ENCODE results near the gene CLMN.

CLMN gene

DNA sequence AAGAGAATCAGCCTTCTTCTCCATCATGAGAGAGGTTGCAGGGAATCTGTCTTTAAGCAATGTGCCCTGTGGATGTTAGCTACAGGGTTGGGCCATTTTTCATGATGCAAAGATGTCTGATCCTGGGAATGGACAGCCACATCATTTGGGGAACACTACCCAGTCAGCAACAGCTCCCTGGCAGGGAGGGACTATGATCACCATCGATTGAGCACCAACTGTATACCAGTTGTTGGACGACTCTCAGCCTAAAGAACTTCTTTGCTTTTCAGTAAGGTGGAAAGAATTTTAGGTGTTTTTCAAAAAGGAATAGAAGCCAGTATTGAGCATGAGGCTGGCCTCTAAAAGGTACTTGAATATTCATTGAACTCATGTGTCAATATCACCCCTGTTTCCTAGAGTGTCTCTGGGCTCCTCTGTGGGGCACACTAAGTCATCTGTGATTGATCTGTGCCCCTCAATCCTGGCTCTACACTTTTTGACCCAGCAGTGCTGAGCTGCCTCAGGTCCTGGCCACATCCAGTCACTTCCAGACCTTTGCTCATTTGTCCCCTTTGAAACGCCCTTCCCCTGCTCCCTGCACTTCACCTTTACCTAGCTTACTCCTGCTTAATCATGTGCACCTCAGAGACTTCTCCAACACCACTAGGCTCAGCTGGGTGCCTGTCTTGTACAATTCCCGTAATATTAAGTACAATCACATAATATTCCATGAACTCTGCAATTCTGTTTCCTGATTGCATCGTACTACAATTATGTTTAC lies 2.2 kb upstream of the CLMN start:
- no peak for DNase-seq (ENCODE audit: low read depth in 3 of 3)

DNA sequence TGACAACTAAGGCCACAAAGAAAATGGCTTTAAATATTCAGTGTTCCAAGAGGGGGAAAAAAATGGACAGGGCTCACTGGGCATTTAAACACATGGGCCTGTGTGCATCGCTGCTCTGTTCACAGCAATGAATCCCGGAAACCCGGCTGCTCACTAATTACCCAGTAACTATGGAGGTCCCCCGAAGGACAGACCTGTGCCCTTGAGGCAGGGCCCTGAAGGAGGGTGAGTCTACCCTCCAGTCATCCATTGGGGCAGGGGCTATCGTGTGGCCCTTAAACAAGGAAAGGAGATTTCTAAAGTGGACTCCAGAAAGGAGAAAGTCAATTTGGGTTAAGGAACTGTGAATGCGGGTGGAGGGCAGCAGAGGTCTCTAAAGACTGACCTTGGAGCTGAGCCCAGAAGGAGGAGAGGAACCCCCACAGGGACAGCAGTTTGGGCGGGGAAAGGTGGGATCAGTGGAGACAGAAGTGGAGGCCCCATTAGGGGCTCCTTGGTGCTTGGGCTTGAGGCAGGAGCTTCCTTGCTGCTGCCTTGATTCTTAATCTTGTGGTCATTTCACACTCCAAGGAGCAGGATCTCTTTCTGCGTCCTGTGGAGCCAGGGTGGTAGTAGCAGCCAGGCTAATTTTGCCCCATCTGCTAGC lies 1.4 kb upstream of the CLMN start:
- no peak for DNase-seq (ENCODE audit: low read depth in 3 of 3)

DNA sequence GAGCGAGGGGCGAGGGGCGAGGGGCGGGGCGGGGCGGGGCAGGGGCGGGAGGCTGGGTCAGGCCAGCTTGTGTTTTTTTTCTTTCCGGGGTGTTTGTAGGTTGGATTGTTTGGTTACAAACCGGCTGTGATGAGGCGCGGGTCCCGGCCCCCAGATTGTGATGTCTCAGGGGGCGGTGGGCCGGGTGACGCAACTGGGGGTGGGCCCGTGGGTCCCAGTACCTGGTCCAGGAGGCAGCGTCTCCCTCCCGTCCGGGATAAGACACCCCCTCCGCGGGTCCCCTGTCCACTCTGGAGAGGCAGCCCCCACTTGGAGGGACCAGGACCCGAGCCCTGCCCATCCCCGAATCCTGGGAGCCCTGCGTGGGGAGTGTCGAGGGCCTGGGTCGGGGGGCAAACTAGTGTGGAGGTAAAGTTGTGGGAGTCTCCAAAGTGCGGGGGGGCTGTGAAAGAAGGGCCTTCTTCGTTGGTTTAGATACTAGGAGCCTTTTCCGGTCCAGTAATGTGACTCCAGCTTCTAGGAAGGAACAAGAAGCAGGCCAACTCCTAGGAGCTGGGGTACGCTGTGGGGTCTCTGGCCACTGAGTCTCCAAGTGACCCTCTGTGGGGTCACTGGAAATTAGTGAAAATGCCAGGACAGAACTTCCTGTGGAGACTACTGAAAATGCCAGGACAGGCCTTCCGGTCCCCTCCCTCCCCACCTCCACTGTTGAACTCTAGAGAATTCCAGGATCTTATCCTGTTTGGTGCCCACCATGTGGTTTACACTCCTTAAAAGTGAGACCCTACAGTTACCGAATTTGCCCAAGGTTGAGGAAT lies 579 bp upstream of the CLMN start:
- DNase-seq (ENCODE audit: low read depth in 3 of 3): no peak

DNA sequence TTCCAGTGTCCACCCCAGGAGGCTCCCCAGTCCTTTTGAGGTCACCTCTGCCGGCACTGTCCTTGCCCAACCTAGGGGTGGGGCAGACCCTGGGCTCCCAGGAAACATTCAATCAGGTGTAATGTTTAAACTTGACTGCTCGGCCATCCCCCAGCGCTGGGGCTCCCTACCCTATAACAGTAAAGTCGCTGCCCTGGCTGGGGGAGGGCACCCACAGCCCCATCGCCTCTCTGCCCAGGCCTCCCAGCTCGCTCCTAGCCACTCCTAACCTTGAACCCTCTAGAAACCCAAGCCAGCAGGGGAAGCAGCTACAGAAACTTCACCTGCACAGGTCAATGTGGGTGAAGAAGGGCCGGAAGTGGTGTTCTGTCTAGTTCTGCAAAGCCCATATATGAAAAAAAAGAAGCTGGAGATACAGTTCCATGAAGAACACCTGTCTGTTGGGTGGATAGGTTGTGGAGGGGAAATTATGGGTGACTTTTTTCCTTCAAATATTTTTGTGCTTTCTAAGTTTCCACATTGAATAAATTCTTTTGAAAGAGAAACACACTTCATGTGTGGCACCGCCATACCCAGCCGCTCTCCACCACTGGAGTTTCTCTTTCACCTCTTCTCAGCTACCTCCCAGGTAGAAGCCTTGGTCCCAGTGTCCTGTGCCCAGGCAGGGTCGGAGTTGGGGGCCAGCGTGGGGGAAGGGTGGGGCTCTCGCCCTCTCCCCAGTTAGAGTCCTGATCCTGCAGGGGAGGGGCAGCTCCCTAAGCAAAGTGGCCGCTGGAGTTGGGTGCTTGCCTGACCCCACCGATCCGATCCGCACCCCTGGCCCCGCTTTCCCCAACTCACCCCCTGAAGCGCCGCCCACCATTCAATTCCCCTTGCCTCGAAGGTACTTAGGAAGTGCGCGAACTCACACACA lies 1.1 kb downstream of the CLMN start:
- DNase-seq (ENCODE audit: low read depth in 3 of 3): no peak

DNA sequence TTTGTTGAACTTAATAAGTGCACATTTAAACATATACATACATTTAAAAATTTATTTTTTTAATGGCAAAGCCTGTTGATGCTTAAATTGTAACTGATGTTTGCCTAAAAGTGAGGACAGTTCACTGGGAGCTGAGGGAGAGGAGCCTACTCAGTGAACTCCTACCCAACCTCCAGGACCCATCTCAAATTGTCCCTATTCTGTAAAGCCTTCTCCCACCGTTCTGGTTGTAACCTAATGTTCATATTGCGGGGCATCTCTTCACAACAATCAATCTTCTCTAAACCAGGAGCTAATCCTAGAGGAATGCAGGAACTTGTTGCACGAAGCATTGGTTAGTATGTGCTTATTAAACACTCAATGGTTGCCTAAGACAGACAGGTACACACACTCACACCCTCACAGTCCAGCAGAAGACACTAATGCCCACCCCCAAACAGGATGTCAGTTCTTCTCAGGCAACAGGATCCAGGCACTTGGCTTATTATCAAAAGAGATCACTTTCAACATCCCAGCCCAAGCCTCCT lies 1.8 kb downstream of the CLMN start:
- no peak for DNase-seq (ENCODE audit: low read depth in 3 of 3)

DNA sequence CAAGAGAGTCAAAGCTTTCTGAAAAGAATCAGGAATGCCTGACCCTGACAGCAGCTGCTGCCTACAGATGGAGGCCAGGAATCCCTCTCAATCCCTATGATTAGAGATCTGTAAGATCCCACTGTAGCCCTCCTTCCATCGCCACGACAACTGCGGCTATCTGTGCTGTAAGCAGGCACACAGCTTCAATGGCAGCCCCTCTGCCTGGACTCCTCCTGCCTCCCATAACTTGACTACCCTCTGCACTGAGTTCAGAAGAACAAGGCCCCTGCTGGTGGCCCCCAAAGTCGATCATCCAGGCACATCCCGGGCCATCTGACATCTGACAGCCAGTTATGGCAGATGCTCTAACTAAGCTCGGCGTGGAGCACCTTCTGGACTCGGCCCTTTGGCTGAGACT lies 2.9 kb downstream of the CLMN start:
- no peak for DNase-seq (ENCODE audit: low read depth in 3 of 3)

GRCh38 chr14:95315579-95315978 lies 4.1 kb downstream of the CLMN start:
- no peak for DNase-seq (ENCODE audit: low read depth in 3 of 3)

- no peak for DNase-seq (ENCODE audit: low read depth in 3 of 3)
Measured at GRCh38 chr14:95315156-95315555, 4.6 kb downstream of the CLMN start.

- peak in 1 of 3 experiments; percentile 52 for DNase-seq (ENCODE audit: low read depth in 3 of 3)
Measured at GRCh38 chr14:95314609-95315008, 5.1 kb downstream of the CLMN start.

- DNase-seq (ENCODE audit: low read depth in 3 of 3): no peak
Measured at GRCh38 chr14:95313707-95314106, 6.0 kb downstream of the CLMN start.

DNA sequence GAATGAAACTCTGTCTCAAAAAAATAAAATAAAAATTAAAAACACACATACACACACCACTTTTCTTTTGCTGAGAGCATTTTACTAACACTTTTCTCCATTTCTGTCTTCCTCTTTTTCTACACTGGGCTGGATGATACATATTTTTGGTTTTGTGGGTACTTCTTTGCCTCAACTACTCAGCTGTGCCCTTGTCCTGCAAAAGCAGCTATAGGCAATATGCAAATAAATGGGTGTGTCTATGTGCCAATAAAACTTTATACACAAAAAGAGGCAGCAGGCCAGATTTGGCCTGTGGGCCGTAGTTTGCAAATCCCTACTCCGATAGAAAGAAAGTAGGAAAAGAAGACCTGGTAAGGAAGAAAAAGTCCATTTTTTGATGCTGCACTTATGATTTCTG lies 6.5 kb downstream of the CLMN start:
- DNase-seq (ENCODE audit: low read depth in 3 of 3): no peak

DNA sequence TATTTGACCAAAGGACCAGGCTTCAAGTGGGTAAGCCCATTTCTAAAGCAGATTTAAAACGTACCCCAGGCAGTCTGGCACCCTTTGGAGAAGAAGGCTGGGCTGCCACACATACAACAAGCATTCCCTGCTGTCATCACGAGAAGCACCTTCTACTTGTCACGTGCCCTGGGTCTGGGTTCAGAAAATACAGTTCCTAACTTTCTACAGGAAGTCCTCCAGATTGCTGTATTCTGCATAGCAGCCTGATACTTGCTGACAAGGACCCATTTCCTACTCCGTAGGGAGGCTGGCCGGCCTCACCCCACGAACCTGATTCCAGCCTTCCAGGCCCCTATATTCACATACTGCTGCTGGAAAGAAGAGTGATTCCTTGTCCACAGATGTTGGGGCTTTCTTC lies 7.4 kb downstream of the CLMN start:
- DNase-seq (ENCODE audit: low read depth in 3 of 3): no peak

DNA sequence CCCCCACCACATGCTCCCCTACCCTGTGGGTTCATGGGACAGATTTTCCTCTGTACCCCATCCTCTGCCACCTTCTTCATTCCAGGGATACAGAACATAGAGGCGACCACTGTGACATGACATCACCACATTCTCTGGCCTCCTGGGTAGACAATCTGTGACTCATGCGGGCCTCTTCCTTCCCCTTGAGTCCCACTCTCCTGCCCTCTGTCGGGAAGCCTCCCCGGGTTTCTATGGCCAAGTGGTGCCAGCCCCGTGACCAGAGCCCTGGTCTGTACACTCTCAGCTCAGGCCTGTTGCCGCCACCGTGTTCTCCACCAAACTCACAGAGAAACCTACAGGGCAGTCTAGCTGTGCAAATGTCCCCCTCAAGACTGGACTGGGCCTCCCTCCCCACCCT lies 8.0 kb downstream of the CLMN start:
- DNase-seq (ENCODE audit: low read depth in 3 of 3): no peak

DNA sequence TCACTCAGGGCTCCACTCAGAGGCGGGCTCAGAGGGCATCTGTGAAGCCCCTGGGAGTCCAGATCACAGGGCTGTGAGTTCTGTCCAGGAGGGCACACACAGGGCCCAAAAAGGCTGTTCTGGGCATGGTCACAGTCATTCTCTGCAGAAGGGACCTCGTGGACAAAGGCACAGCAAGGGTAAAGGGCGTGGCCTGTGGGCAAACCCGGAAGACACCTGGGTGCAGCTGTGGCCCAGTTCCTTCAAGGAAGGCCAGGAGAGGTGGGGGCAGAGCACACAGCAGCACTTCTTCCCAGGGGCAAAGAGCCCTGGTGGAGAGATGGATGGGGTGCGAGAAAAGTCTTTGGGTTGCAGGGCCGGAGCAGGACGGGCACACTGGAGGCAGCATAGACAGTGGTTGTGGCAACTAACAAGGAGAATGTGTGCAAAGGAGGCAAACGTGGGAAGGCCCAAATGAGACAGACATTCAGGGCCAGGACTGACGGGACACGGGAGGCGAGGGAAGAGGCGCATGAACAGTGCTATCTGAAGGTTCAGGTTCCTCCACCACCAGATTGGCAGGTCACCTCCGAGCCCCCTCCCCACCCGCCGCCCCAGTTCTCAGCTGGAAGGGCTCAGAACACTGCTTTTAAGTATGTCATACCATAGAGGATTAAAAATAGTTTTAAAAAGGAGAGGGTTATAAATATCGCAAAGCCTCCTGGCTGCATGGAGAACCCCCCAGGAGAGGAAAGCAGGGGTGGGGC lies 8.9 kb downstream of the CLMN start:
- DNase-seq (ENCODE audit: low read depth in 3 of 3): no peak

DNA sequence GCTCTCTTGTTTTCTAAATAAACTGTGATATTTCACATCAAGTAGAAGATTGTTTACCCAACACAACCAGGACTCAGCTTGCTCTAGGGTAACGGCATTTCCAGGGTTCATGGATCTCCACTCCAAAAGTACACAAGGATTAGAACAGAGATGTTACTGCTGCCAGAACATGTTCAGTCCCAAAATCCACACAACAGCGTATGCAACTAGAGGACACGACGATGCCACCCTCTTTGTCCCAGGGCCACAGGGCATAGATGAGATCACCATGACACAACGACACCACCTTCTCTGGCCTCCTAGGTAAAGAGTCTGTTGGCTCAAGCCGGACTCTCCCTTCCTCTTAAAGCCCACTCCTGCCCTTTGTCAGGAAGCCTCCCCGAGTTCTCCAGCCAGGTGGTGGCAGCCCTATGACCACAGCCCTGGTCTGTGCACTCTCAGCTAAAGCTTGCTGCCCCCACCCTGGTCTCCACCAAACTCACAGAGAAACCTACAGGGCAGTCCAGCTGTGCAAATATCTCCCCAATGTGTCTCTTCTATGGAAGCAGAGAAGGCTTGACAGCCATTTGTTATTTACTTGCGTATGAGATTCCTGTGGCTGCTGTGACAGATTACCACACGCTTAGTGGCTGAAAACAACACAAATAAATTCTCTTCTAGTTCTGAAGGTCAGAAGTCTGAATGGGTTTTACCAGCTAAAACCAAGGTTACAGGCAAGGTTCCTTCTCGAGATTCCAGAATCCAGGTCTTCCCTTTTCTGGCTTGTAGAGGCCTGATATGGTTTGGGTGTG lies 10.3 kb downstream of the CLMN start:
- DNase-seq (ENCODE audit: low read depth in 3 of 3): no peak

DNA sequence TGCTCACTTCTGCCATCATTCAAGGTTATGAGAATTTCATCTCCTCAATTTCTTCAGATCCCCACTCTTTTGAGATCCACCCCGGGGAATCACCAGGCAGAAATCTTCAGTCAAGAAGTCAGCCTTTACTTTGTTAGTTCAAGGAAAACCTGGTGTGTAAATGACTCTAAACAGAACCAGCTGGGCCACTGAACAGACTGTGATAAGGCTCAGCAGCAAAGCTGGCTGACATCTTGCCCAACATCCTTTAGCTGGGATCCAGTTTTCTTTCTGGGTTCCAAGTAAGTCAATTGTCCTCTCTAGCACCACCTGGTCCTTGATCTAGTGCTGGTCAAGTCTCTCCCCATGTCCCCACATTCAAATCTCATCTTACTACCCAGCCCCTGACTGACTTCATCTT lies 11.6 kb downstream of the CLMN start:
- no peak for DNase-seq (ENCODE audit: low read depth in 3 of 3)

DNA sequence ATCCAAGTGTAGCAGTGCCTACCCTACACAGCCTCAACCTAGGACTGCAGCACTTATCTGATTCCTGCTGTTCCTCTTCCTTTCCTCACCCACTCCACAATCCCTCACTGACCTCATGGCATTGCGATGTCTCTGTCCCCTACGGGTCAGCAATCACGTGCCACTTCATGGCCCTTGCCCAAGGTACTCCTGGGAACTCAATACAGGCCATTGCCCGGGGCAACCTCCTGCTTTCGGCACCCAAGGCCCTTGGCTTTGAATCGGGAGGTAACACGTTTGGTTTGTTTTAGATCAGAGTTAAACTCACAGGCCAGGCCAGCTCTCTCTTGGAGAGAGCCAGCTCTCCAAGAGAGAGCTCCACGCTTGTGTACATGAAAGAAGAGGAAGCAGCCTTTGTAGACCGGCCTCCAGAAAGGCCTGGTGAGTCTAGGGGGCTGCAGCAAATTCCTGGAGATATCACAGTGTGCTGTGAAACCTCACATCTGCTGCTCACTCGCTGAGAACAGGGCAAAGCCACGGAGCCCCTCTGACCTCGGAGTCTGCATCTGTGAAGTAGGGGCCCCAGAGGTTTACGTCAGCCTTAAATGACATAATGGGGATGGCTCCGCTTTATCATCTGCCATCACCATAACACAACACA lies 12.2 kb downstream of the CLMN start:
- no peak for DNase-seq (ENCODE audit: low read depth in 3 of 3)

DNA sequence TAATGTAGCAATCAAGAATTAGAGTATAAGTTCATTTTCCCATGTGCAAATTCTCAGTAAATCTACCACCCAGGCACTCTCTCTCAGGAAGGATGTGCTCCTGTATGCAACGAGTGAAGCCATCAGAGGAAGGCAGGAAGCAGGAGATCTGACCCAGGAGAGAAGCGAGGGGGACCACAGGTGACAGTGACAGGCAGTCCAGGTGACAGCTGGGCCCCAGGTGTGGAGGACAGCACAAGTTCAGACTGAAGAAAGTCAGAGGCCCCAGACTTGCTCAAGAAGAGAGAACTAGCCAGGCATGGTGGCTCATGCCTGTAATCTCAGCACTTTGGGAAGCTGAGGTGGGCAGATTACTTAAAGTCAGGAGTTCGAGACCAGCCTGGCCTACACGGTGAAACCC lies 13.8 kb downstream of the CLMN start:
- DNase-seq (ENCODE audit: low read depth in 3 of 3): no peak

DNA sequence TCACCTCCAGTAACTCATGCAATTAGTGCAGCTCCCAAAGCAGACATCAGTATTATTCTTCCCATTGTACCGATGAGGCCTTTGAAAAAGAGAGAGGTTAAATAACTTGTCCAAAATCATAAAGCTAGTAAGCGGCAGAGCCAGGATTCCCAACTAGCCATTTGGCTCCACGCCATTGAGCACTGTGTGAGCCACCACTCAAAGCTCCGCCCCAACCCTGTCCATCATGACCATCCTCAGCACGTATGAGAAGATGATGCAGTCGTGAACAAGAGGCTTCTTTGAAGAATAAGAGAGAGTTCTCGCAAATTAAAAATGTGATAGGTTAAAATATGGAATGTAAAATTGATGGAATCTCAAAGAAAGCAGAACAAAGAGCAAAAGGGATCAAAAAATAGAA lies 14.6 kb downstream of the CLMN start:
- no peak for DNase-seq (ENCODE audit: low read depth in 3 of 3)
